Stimulated activated CD4-positive, alpha-beta T cell treated with anti-CD3 and anti-CD28 coated beads, Interleukin-4, amount 100 ng/mL, for 4 hours (primary cell): Measurements from ENCODE around the gene HEATR1.
A peak's percentile ranks its signal among the peaks of the same experiment; 100 is the strongest.
"Not testable (repeated sequence)": the region's sequence is repeated elsewhere in the genome, so short reads cannot be mapped to it uniquely, and the experiment has no call there.

Source experiments
- DNase-seq, 2 experiments: peaks; one replicate each; pipeline ENCODE4 v3.0.0-alpha.2; 2020

Gene HEATR1

DNA sequence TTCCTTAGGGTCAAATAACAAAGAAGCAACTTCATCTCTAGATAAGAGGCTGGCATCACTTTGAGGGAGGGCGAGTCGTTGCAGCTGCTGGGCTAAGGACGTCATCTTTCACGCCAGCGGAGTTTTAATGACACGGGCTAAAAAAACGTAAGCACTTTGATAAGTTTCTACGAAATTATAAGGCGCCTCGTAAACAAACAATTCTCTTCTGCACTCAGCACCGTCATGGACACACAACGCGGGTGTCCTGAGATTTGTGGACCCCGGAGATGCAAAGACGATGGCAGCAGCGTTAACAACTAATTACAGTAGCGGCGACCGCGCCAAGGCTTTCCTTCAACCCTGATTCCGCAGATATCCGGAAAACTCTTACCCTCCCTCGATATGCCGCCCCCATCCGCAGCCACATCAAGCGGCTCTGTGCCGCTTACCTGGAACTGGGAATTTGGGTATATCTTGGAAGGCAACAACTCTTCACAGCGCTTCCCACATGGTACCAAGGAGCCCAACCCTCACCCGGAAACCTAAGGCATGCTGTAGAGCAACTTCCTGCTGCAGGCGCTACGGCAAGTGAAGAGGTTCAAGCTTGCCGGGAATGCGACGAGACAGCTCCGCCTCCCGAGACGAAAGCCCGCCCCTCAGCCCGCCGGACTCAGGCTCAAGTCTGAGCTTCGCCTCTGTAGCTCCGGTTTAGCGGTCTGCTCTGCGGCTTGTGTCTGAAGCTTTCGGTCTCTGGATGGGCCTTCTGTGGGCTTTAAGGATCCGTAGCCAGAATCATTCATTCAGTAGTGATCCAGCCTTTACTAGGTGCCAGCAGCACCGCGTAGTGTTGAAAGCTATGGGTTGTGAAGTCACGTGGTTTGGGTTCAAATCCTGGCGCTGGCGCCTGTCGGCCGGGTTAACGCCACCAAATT is at the start of gene HEATR1:
HEATR1 (minus strand) TSS at position 526 of the 914 bp plus-strand sequence; CDS start at position 105, 421 bp downstream.
- peak; percentile 86 for DNase-seq

DNA sequence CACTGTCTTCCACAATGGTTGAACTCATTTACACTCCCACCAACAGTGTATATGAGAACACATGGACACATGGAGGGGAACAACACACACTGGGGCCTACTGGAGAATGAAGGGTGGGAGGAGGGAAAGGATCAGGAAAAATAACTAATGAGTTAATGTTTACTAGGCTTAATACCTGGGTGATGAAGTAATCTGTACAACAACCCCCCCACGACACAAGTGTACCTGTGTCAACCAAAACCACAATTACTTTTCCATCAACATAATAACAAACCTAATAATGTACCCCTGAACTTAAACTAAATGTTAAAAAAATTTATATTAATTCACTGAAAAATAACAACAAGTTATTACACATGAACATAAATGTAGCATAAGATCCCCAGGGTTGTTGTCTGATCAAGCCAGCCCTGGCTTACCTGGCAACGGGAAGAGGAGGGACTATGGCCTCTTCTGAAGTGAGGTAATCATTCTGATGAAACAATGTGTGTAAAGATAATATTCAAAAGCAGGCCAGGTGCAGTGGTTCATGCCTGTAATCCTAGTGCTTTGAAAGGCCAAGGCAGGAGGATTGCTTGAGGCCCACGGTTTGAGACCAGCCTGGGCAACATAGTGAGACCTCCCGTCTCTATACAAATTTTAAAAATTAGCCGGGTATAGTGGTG is 40.8 kb upstream of the HEATR1 start:
- no peak for DNase-seq

- no peak for DNase-seq
Measured at GRCh38 chr1:236642763-236643162, 38.4 kb upstream of the HEATR1 start.

- no peak for DNase-seq
Measured at GRCh38 chr1:236639686-236640085, 35.4 kb upstream of the HEATR1 start.

DNA sequence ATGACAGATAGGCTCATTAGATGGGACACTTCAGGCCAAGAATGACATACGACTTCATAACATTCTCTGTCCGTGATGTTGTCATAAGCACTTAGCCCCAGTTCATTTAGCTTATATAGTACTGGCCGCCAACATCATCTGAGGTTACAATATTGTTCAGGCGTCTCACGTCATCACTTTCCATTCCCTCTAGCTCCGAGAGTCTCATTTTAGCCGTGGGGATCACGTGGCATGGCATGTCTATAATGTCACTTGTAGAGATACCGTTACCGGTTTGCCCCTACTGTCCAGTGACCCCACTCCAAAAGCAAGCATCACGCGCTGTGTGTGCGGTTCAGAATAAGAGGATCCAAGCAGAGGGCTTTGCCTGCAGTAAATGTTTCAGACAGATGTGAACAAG is 34.6 kb upstream of the HEATR1 start:
- no peak for DNase-seq

DNA sequence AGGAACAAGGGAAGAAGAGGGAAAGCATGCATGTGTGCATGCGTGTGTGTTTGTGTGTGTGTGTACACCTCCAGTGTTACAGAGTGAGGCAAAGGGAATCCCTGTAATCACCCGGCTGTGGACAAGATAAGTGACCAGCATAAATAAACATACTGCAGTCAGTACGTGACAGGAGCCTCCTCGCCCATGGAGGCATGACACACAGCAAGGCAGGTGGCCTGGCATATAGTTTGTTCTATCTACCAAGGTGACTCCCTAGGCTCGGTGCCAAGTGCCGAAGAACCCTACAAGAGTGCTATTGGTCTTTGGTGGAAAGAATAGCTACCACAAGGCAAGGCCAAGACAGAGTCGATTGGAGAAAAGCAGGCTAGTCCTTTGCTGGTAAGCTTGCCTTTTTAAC is 31.7 kb upstream of the HEATR1 start:
- DNase-seq, result no peak

DNA sequence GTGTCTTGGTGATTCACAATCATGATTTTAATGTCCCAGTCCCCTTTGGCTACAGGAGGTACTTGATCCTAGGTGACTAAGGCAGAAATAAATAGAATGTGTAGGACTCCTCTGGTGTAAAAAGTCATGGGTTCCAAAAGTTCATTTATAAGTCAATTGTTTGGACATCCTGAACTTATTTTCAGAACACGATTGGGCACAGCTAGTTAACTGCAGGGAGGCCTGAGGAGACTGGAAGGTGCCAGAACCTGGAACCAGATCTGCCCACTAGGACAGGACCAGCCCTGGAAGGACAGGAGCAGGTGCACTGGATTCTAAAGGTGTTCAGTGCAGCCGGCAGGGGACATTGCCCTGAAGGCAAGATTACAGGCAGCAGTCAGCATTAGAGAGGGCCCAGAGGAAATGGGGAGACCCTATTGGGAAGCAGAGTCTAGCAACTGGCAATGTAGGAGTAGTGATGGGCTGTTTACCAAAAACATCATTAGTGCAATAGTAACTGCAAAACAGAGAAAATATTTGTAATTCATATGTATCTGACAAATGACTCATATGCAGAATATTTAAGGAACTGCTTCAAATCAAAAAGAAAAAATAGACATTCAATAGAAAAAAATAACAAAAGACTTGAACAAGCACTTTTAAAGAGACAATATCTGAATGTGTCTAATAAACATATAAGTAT is 23.6 kb upstream of the HEATR1 start:
- DNase-seq, result no peak

DNA sequence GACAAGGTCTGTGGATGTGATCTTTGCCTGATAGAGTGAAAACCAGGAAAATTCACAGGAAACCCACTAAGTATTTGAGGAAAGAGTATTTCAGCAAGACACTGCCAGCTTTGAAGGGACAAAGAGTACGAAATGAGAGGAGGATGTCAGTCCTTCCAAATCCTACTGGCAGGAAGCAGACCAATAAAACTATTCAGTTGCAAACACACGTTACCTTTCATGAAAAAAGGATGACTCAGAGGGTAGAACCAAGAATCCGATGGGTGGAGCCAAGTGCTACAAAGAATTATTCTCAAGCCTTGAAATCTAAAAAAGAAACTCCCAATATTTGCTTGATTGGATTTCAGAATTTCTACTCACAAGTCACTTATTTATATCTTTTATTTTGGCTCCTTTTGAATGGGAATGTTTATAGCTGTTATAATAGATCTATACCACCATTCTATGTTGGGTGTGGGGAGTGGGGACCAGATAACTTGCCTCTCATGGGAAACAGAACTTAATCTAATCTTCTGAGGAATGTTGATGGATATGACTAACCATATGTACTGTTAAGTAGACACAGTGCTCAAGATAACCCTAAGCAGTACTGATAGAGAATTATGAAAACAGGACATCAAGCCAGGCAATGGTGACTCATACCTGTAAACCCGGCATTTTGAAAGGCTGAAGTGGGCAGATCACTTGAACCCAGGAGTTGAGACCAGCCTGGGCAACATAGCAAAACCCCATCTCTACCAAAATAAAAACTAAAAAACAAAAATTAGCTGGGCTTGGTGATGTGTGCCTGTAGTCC is 19.3 kb upstream of the HEATR1 start:
- DNase-seq, result no peak

DNA sequence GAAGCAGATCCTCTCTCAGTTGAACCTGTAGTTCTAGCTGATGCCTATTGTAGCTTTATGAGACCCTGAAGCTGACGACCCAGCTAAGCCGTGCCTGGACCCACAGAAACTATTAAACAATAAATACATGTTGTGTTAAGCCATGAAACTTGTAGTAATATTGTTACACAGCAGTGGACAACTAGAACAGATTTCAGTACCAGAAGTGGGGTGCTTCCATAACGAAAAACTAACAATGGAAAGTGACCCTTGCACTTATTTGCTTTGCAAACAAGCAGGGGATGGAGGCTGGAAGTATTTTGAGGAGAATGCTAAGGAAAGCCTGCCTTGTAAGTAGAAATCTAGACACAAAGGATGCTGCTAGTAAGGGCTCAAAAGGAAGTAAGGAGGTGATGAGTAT is 18.1 kb upstream of the HEATR1 start:
- DNase-seq, result no peak

GRCh38 chr1:236619398-236619797 is 15.1 kb upstream of the HEATR1 start:
- DNase-seq, result no peak

- no peak for DNase-seq
Measured at GRCh38 chr1:236618507-236618906, 14.2 kb upstream of the HEATR1 start.

- DNase-seq, result no peak
Measured at GRCh38 chr1:236615399-236616148, 11.3 kb upstream of the HEATR1 start.

GRCh38 chr1:236612349-236612748 is 8.0 kb upstream of the HEATR1 start:
- no peak for DNase-seq

DNA sequence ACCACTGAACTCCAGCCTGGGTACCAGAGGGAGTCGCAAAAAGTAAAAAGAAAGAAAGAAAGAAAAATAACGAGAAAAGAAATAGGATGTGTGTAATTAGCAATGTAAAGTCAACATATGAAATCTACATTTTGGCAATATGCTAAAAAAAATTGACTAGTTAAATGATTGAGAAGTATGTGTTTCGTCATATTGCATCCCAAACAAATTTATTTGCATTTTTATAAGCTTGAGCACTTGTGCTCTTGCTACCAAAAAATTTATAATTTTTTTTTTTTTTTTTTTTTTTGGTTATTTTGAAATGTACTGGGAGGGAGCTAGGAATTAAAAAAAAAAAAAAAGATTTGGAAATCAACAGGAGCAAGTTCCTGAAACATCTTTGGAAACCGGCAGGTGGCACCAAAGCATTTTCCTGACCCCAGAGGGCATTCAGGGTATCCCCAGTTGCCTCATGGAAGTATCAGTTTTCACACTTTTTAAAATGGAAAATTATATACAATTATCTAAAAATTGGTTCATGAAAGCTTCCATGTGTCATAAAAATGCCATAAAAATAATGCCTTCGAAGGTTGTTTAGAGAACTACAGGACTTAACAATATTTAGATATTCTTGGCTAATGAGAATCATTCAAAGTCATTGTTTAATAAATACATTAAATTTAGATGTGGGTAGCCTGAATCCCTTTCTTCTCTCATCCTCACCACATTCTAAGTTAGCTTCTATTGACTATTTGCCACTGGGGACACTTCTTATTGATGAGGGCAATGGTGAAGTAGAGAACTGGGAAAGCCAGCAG is 4.8 kb upstream of the HEATR1 start:
- no peak for DNase-seq

DNA sequence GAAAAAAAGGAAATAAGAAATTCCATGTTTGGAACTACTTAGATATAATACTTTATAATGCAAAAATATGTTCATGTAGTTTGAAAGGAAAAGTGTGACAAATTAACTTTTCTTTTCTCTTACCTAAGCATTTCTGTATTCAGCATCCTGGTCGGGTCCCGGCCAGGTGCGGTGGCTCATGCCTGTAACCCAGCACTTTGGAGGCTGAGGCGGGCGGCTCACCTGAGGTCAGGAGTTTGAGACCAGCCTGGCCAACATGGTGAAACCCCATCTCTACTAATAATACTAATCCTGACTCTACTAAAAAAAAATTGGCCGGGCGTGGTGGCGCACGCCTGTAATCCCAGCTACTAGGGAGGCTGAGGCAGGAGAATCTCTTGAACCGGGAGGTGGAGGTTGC is 3.3 kb upstream of the HEATR1 start:
- not testable (repeated sequence) for DNase-seq

GRCh38 chr1:236604905-236605806 is 840 bp upstream of the HEATR1 start:
- DNase-seq, result no peak

DNA sequence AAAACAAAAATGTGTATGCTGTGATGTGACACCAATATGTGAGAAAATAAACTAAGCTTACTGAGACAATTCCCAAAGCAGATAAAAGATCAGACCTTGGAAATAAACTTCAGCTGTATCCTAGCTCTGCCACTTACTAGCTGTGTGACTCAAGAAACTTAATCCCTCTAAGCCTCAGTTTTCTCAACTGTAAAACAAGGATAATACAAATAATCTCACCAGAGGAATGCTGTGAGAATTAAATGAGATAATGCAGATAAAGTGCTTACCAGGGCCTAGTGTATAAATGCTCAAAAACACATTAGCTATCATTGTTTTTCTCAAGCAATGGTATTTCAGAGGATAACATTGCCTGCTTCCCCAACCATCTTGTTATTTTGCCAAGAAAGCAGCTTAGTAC is 2.1 kb downstream of the HEATR1 start:
- DNase-seq, result no peak

GRCh38 chr1:236590553-236591150 is 13.7 kb downstream of the HEATR1 start:
- DNase-seq, result no peak

GRCh38 chr1:236589531-236589930 is 14.8 kb downstream of the HEATR1 start:
- no peak for DNase-seq

GRCh38 chr1:236581528-236581927 is 22.8 kb downstream of the HEATR1 start:
- DNase-seq, result no peak
